Fibroblast of skin of scalp (primary cell): ENCODE results near the gene SCN4A.

Experiments
- DNase-seq: peaks from one replicate; pipeline ENCODE4 v3.0.0-alpha.2; 2013

Gene SCN4A

DNA sequence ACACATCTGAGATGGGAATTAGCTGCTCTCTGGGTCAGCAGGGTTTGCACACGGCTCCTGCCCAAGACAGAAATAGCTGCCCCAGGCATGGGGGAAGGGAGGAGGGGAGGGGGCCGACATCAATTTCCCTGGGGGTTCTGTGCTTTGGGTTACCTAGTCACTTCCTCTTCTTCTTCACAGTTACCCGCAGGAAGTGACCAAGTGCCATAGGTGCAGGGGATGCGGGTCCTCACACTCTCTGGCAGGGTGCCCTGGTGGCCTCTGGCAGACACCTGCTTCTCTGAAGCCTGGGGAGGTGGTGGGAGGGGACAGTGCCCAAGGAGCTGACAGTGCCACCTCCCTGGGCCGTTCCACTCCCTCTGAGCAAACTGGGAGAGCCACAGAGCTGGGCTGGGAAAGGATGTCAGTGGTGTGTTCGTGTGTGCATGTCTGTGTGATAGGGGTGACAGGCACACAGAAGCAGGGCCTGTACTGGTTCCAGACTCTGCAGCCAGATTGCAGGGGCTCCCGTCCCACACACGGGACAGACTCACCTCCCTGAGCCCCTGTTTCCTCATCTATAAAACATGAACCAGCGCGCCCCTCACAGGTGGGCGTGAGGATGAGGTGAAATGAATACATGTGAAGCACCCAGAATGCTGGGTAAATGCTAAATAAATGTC, 18.2 kb downstream of the SCN4A start:
- no peak for DNase-seq

GRCh38 chr17:63950940-63951907, 21.5 kb downstream of the SCN4A start:
- DNase-seq = no peak

GRCh38 chr17:63949576-63950250, 23.0 kb downstream of the SCN4A start:
- no peak for DNase-seq

- no peak for DNase-seq
These were observed 24.2 kb downstream of the SCN4A start for GRCh38 chr17:63948521-63948920.

DNA sequence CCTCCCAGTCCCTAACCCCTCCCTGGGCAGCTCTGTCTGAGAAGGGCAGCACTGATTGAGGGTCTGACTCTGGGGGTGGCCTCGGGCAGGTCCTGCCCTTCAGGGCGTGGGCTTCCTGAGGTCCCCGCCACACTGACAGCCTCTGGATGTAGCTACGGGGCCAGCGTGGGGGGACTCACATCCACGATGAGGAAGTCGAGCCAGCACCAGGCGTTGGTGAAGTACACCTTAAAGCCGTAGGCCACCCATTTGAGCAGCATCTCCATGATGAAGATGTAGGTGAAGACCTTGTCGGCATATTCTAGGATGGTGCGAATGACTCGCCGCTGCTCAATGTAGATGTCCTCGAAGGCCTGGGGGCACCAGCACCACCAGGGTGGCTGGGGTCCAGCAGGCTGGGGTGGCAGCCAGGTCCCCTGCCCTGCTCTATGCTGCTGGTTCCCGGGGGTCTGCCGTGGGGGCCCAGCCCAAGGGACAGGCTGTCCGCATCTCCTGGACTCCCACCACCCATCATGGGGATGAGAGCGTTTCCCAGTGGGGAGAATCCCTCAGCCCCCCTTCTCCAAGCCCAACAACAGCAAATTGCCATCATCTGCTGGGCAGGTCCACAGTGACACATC, 24.9 kb downstream of the SCN4A start:
- DNase-seq = no peak

DNA sequence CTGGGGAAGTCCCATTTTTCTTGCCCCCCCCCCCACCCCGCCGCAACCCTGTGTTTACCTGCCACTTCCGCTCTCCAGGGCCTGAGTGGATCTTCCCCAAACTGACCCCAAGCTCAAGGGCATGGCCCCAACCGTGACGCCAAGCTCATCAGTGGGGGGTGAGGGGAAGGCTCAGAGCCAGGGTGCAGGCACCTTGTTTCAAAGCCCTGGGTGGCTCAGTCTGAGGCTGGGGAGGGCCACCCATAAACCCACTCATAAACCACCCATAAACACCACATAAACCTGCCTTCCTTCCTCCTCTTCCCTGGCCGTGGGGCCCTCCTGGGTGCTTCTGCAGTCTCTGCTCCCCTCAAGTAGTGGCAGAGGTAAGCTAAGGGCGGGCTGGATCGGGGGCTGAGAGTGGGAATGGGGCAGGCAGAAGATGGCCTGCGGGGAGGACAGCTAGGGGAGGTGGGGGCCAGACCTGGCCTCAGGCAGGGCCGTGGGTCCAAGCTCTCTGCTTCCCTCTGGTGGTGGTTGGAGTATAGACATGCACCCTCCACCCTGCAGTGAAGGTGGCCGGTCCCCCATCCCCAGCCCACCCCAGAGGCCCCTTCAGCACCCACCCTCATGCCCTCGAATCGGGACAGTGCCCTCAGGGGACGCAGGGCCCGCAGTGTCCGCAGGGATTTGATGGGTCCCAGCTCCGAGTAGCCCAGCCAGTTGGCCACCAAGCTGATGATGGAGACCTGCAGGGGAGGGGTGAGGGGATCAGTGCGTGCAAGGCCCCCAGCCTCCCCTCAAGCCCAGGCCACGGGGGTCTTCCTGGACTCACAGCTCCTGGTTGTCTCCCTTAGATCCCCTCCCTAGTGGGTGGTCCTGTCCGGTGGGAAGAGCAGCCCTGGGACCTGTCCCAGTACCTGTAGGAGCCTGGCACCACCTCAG, 26.0 kb downstream of the SCN4A start:
- DNase-seq = peak; percentile 16

- no peak for DNase-seq
These were observed 26.8 kb downstream of the SCN4A start for GRCh38 chr17:63945784-63946439.

GRCh38 chr17:63944736-63945499, 27.8 kb downstream of the SCN4A start:
- DNase-seq = no peak

- no peak for DNase-seq
These were observed 29.0 kb downstream of the SCN4A start for GRCh38 chr17:63943745-63944144.

GRCh38 chr17:63942309-63942985, 30.3 kb downstream of the SCN4A start:
- DNase-seq = no peak

GRCh38 chr17:63941751-63942150, 31.0 kb downstream of the SCN4A start:
- no peak for DNase-seq

GRCh38 chr17:63941162-63941561, 31.6 kb downstream of the SCN4A start:
- no peak for DNase-seq

DNA sequence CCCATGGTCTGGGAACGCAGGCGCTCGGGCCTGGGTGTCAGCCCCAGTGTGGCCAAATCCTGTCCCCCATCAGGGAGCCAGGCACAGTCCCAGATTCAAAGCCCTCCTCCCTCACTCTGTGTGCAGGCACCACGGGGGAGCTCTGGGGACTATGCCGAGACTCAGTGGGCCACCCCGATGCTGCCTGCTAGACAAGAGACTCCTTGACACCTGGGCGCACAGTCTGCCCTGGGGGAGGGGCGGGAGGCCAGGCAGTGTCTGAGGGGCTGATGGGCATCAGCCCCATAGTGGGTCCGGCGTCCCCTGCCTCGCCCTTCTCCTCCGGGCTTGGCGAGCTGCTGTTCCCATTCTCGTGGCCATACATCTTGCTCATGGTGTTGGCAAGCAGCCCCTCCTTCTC, 32.1 kb downstream of the SCN4A start:
- no peak for DNase-seq

DNA sequence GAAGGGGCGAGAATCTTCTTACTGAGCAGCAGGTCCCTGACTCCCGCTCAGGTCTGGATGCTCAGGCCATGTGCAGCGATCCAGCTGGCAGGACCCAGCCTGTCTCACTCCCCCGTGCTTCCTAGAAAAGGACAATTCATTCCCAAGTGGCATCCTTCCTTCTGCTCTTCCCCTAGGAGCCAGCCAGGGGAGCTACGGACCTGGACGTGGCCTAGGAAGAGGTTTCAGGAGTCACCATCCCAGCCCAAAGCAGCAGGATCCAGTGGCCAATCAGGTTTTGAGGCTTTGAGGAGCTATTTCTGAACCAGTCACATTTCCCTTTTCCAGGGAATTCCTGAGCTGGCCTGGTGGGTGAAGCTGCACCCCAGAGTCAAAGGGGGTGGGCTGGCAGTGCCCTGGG, 32.8 kb downstream of the SCN4A start:
- no peak for DNase-seq

- no peak for DNase-seq
These were observed 33.3 kb downstream of the SCN4A start for GRCh38 chr17:63939401-63939800.

- no peak for DNase-seq
These were observed 34.8 kb downstream of the SCN4A start for GRCh38 chr17:63937920-63938319.

- DNase-seq = no peak
These were observed 35.4 kb downstream of the SCN4A start for GRCh38 chr17:63937319-63937718.

DNA sequence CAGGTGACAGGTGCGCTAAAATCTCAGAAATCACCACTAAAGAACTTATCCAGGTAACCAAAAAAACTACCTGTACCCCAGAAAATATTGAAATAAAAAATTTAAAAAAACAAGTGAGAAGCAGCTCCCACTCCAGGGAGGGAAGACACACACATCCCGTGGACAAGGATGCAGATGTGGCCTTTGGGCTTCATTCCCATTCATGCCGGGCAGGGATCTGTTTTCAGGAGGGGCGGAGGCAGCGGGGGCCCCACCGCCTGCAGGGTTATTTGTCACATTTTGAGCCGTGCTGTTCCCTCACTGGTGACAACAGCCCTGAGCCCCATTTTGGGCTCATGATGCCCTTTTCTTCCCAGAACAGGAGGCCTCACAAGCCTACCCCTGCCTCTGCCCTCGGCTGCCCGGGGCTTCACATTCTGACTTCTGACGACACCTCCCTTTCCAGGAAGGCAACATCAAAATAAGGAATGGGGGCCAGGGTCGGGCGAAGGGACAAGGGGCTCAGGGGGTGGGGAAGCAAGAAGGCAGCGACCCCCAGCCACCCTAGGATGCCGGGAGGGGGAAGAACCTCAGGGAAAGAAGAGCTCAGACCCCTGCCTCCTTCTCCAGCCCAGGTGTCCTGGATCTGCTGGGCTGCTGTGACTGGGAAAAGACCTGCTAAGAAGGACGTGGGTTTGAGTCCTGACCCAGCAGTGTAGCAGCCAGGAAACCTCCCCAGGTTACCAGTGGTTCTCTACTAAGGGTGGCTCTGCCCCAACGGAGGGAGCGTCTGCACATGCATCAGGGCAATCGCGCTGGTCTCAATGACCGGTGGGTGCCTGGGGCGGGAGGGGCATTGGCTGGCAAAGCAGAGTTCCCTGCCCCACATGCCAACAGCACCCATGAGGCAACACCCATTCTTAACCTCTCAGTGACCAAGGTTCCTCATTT, 38.3 kb downstream of the SCN4A start:
- DNase-seq = no peak

GRCh38 chr17:63933598-63933997, 39.1 kb downstream of the SCN4A start:
- no peak for DNase-seq
